HUES64 (cell line): ENCODE results near the gene PARD3.

ENCODE experiments used
- H3K27ac ChIP-seq: 2 replicates; pipeline ENCODE4 v1.7.0; 2013; ENCODE audit warnings: low read depth, low read length, inconsistent platforms
- H3K27me3 ChIP-seq: 2 replicates; pipeline ENCODE4 v1.6.1; 2013; ENCODE audit warnings: mild to moderate bottlenecking, low read length; ENCODE audit not compliant: insufficient read depth
- H3K36me3 ChIP-seq: 2 replicates; pipeline ENCODE4 v1.6.1; 2013; ENCODE audit warnings: mild to moderate bottlenecking, low read length; ENCODE audit not compliant: insufficient read depth
- H3K4me1 ChIP-seq: 2 replicates; pipeline ENCODE4 v1.6.1; 2013; ENCODE audit warnings: mild to moderate bottlenecking, low read length, moderate library complexity; ENCODE audit not compliant: insufficient read depth
- H3K4me3 ChIP-seq: 2 replicates; pipeline ENCODE4 v1.5.1; 2013; ENCODE audit warnings: mild to moderate bottlenecking, low read length, moderate library complexity
- H3K9ac ChIP-seq: 2 replicates; pipeline ENCODE4 v1.6.1; 2013; ENCODE audit warnings: mild to moderate bottlenecking, low read depth, low read length
- H3K9me3 ChIP-seq: 2 replicates; pipeline ENCODE4 v1.6.1; 2013; ENCODE audit warnings: low read depth, low read length; ENCODE audit not compliant: insufficient read depth
- WGBS: fragments of 150-250, 120-280 bp; methylation state at CpG from one replicate; pipeline ENCODE4 v1.1.7; 2013; ENCODE audit warnings: missing lambda C conversion rate; 5-methylcytosine and 5-hydroxymethylcytosine counted together

Gene PARD3

DNA sequence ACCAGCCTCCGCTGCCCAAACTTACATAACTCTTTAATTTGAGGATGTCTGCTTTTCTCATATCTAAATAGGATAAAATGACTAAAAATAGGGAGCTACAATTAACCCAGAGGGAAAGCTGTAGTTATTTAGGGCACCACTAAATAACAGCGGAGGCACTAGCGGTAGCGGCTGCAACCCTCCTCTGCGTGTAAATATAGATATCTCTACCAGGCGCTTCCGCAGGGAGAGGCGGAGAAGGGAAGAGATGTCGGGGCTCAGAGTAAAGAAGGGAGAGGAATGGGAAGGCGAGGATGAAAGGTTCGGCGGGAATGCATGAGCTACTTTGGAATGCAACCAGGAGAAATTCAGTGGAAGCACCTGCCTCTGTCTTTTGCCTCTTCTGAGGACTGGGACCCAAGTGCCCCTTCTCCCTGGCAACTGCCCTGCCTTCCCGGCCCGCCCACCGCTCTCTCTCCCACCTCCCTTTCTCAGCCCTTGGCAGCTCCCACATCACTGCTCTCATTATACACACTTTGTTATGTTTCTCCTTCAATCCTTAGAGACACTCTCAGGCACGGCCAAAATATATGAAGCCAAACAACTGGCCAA is 698.3 kb downstream of the PARD3 start:
- H3K4me1 ChIP-seq, result peaks cover 14% of the 10 kb centered on the region
- H3K36me3 ChIP-seq, result no peaks in the 10 kb centered on the region
- no peak overlapping the region for H3K9ac ChIP-seq
- no peak overlapping the region for H3K4me3 ChIP-seq
- WGBS, result 77% methylated on average over 15 of the region's 16 CpGs
- no peaks in the 10 kb centered on the region for H3K27me3 ChIP-seq
- no peaks in the 10 kb centered on the region for H3K9me3 ChIP-seq
- no peak overlapping the region for H3K27ac ChIP-seq

DNA sequence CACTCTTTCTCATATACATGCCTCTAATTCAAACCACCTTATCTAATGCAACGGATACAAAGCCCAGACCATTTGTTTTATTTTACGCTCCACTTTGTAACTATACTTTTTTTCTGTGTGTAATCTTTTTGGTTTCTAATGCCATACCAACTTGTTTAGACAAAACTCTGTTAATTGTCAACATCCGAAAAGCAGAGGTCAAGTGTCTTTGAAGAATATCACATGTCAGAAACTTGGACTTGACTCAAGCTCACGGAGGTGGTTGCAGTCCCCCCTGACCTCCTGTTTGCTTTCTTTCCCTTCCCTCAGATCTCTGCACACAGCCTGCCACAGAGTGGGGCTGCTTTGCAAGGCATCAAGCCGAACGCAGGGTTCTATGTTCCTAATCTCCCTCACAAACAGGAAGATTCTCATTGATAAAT is 698.9 kb downstream of the PARD3 start:
- WGBS, result 80% methylated on average over 6 of the region's 6 CpGs
- no peak overlapping the region for H3K4me3 ChIP-seq
- H3K9me3 ChIP-seq, result no peaks in the 10 kb centered on the region
- no peaks in the 10 kb centered on the region for H3K27me3 ChIP-seq
- H3K27ac ChIP-seq, result no peak overlapping the region
- no peak overlapping the region for H3K9ac ChIP-seq
- no peaks in the 10 kb centered on the region for H3K36me3 ChIP-seq
- H3K4me1 ChIP-seq, result peaks cover 11% of the 10 kb centered on the region; the same call in 1 of the 2 replicates

DNA sequence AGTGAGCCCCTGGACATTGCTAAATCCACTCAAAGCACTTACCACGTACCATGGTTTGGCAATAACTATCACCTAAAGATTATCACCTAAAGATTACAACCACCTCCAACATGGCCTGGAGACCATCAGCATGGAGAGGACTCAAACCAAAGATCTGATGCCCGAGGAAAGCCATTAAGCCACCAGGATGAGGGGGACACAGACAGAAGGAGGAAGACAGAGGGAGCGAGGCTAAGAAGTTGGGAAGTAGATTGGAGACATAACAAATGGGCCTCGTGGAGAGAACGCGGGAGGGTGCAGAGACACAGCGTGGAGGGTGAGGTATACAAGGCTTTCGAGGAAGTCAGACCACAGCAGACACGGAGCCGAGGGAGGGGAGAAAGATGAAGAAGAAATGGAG is 700.2 kb downstream of the PARD3 start:
- Histone ChIP-seq H3K27ac (no peak overlapping the region), H3K27me3 (no peaks in the 10 kb centered on the region), H3K9me3 (no peaks in the 10 kb centered on the region), H3K36me3 (no peaks in the 10 kb centered on the region), H3K4me3 (no peak overlapping the region), H3K9ac (no peak overlapping the region), H3K4me1 (peaks cover 11% of the 10 kb centered on the region; the same call in 1 of the 2 replicates)
- whole genome bisulfite sequencing, result 90% methylated on average over 9 of the region's 10 CpGs

DNA sequence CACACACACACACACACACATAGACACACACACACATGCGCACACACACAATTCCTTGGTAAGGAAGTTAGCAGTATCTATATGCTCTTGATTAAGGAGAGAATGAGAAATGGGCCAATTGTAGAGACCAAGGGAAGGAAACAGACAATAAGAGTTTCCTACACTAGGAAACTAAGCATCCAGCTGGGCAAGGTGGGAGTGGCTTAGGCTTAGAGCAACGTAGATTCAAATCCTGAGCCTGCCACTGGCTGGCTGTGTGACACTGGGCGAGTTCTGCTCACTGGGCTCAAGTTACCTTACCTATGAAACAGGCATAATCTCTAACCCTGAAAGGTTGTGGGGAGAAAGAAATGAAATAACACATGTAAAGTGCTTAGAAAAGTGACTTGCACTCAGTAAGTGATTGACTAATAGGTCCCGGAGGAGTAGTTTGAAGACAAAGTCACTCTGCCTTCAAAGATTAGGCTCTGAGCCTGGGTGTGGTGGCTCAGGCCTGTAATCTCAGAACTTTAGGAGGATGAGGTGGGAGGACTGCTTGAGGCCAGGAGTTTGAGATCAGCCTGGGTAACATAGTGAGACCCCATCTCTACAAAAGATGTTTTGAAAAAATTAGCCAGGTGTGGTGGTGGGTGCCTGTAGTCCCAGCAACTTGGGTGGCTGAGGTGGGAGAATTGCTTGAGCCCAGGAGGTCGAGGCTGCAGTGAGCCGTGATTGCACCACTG is 701.4 kb downstream of the PARD3 start:
- Histone ChIP-seq H3K36me3 (no peaks in the 10 kb centered on the region), H3K4me3 (no peak overlapping the region), H3K4me1 (peaks cover 11% of the 10 kb centered on the region; the same call in 1 of the 2 replicates), H3K9ac (no peak overlapping the region), H3K9me3 (no peaks in the 10 kb centered on the region), H3K27me3 (no peaks in the 10 kb centered on the region), H3K27ac (no peak overlapping the region)
- 76% methylated on average over 5 of the region's 6 CpGs for WGBS

DNA sequence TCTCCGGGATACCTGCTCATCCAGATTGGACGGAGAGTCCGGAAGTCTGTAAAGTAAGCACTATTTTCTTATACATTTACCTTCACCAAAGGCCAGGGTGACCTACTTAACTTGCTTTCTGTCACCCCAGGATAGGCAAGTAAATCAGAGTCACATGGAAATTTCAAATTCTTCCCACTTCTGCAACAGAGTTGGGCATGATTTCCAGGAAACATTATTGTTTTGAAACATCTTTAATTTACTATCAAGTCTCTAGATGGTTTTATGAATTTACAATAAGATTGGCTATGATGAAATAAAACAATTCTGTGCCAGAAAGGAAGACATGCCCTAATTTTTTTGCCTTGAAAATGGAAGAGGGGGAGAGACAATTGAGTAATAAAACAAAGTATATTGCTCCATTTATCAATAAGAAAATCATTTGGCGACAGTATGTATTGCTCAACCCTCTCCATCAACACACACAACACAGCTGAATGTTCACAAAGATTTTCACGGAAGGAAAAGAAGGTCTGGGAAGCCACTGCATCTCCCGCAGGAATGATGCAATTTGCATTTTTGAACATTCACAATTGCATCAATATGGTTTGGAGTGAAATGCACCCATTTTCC is 702.8 kb downstream of the PARD3 start:
- Histone ChIP-seq H3K27ac (no peak overlapping the region), H3K9ac (no peak overlapping the region), H3K4me3 (no peak overlapping the region), H3K4me1 (peaks cover 11% of the 10 kb centered on the region; the same call in 1 of the 2 replicates), H3K27me3 (no peaks in the 10 kb centered on the region), H3K36me3 (no peaks in the 10 kb centered on the region), H3K9me3 (no peaks in the 10 kb centered on the region)
- WGBS, result 91% methylated on average over 6 of the region's 6 CpGs

DNA sequence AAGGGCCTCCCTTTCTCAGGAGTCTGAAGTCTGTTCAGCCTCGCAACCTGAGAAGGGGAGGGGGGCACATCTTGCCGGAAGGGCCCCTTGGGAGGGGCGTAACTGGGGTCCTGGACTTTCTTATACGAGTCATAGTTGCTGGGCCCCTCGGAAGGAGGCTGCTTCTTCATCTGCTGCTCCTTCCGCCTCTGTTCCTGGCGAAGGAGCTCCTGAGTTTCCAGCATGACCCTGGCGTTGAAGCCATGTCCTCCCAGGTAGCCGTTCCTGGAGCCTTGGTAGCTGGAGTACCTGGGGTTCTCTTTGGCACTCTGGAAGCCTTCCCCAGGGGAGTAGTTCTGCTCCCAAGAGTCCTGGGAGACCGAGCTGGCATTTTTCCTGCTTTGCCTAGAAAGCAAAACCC is 703.9 kb downstream of the PARD3 start:
- Histone ChIP-seq H3K4me3 (no peak overlapping the region), H3K9ac (no peak overlapping the region), H3K9me3 (no peaks in the 10 kb centered on the region), H3K27ac (no peak overlapping the region), H3K4me1 (0 out of 2 replicates have a peak, but pooled peaks cover 5% of the 10 kb centered on the region), H3K36me3 (no peaks in the 10 kb centered on the region), H3K27me3 (no peaks in the 10 kb centered on the region)
- 95% methylated on average over 10 of the region's 10 CpGs for WGBS

DNA sequence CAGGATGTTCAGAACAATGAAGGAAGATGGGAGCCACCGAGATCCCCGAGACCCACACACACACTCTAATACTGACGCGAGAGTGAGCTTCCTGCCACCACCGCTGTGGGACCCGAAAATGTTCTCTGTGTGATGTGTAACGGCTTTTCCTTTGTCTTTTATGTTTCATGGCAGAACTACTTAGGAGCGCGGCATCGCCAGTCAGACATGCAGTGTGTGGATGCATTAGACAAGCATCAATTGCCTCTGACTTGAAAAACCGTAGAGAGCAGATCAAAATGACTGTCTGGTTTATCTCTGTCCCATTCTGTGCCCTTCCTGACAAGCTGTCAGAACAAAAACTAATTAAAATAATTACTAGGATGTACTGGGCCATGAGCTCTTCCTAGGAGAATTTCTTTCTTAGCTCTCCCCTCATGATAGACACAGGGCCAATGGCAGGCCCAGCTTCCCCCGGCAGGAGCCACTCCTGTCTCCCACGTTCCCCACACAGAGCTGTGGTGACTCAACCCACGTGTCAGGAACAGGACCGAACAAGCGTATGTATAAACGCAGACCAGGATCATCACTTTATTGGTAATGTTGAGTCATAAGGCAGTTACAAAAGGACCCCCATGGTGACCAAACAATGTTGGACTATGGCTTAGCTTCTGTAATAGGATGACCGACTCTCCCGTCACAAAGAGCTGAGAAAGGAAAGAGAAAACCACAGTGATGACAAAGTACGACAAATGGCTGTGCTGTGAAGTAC is 705.0 kb downstream of the PARD3 start:
- Histone ChIP-seq H3K9me3 (no peaks in the 10 kb centered on the region), H3K9ac (no peak overlapping the region), H3K27ac (no peak overlapping the region), H3K4me1 (peaks cover 9% of the 10 kb centered on the region), H3K36me3 (no peaks in the 10 kb centered on the region), H3K27me3 (no peaks in the 10 kb centered on the region), H3K4me3 (no peak overlapping the region)
- 88% methylated on average over 20 of the region's 20 CpGs for WGBS

DNA sequence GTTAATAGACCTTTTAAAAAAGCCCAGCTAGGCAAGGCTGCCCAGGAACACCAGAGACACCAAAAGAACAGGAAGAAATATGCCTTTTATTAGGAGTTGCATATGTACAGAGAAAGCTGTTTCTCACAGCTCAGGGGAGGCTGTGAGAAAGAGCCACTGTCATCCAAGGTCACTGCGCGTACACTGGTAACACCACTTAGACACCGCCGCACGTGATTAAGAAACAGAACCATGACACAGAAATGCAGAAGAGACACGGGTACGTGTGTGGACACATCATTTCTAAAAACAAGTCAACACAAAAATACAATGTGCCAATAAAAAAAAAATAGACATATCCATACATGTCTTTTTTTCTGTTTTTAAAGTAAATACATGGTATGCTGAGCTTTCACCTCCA is 705.6 kb downstream of the PARD3 start:
- Histone ChIP-seq H3K27ac (no peak overlapping the region), H3K4me3 (no peak overlapping the region), H3K27me3 (no peaks in the 10 kb centered on the region), H3K4me1 (peaks cover 15% of the 10 kb centered on the region), H3K36me3 (no peaks in the 10 kb centered on the region), H3K9ac (no peak overlapping the region), H3K9me3 (no peaks in the 10 kb centered on the region)
- WGBS, result 95% methylated on average over 7 of the region's 7 CpGs

DNA sequence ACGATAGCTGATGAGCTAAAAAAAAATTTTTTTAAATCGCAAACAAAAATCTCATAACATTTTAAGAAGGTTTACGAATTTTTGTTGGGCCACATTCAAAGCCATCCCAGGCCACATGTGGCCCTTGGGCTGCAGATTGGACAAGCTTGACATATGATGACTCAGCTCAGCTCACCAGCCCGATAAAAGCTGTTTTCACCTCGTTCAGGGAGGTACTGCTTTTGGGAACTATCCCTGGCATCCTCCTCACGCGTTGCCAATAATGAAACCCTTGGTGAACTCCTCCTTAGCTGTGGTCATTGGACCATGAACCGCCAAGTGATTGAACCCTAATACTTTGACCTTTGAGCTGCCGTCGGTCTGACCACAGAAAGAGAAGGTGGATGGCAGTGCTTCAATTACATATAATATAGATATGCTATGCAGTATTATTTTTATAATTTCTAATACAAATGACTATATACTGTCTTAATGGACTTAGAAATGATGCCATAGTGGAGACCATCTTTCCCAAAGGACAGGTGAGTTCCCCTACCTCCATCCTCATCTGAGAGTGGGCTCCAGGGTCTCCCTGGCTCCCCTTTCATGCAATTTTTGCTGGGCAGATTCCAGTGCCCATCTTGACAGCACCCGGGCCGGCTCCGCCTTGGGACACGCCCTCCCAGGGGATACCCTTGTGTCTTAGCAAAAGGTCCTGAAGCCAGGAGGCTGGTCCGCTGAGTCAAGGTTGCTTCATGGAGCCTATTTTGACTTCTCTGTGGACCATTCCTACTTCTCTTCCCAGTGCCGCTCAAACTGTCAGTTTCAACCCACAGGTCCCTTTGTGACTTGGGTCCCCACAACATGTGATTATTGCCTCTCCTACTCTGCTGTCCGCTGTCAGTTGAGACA is 707.2 kb downstream of the PARD3 start:
- H3K4me3 ChIP-seq, result no peak overlapping the region
- H3K27ac ChIP-seq, result no peak overlapping the region
- WGBS, result 92% methylated on average over 17 of the region's 17 CpGs
- H3K27me3 ChIP-seq, result no peaks in the 10 kb centered on the region
- H3K36me3 ChIP-seq, result no peaks in the 10 kb centered on the region
- H3K4me1 ChIP-seq, result peaks cover 11% of the 10 kb centered on the region
- H3K9ac ChIP-seq, result no peak overlapping the region
- no peaks in the 10 kb centered on the region for H3K9me3 ChIP-seq

DNA sequence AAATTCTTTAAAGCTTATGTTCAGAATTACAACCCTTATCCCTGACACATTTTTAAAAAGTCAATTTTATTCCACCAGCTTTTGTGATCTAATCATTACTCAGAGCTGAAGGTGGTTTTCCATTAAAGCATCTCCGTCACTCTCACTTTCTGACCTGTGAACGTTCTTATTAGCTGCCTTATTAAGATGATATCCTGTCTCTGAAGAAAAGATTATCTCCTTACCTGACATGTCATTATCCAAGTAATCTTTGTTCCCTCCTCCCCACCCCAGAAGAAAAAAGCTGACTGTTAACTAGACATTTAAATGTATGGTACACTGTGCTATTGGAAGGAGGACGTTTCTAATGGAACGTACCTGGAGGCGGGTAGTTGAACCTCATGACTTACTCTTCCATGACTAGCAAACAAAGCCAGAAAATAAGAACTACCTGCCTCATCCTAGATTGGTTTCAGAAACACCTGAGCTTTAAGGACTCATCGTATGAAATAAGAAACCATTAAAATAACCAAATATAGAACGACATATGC is 708.7 kb downstream of the PARD3 start:
- Histone ChIP-seq H3K27me3 (no peaks in the 10 kb centered on the region), H3K9ac (no peak overlapping the region), H3K9me3 (no peaks in the 10 kb centered on the region), H3K27ac (no peak overlapping the region), H3K36me3 (no peaks in the 10 kb centered on the region), H3K4me1 (peaks cover 11% of the 10 kb centered on the region), H3K4me3 (no peak overlapping the region)
- WGBS, result 96% methylated on average over 7 of the region's 7 CpGs
